Measurements from ENCODE around the gene P2RY10.

Gene P2RY10

DNA sequence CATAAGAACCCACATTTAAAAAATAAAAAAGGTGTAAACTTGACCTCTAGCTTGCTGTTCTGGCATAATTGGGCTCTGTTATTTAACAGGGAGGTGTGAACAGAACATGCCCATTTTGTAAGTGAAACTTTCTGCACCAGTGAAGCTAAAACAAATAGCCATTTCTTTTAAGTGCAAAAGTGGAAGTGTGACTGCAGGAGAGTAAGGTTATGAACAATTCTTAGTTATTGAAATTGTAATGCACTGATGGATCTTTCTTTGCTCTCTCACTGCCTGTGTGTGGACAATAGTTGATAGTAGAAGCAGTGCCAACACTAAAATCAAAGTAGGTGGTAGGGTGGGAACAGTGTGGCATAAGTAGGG, 12.6 kb downstream of the P2RY10 start:
- no peaks in the 10 kb centered on the region for H3K27me3 ChIP-seq (ENCODE audit: insufficient read depth, poor library complexity, severe bottlenecking)
- H3K27ac ChIP-seq (replicated peaks): no peak overlapping the region
- DNase-seq (ENCODE audit: low read depth in 1 of 2, low spot score in 1 of 2): no peak
- H3K4me3 ChIP-seq (replicated peaks; ENCODE audit: insufficient read depth, low read length): no peak overlapping the region
- TF ChIP-seq, protein P1, sequence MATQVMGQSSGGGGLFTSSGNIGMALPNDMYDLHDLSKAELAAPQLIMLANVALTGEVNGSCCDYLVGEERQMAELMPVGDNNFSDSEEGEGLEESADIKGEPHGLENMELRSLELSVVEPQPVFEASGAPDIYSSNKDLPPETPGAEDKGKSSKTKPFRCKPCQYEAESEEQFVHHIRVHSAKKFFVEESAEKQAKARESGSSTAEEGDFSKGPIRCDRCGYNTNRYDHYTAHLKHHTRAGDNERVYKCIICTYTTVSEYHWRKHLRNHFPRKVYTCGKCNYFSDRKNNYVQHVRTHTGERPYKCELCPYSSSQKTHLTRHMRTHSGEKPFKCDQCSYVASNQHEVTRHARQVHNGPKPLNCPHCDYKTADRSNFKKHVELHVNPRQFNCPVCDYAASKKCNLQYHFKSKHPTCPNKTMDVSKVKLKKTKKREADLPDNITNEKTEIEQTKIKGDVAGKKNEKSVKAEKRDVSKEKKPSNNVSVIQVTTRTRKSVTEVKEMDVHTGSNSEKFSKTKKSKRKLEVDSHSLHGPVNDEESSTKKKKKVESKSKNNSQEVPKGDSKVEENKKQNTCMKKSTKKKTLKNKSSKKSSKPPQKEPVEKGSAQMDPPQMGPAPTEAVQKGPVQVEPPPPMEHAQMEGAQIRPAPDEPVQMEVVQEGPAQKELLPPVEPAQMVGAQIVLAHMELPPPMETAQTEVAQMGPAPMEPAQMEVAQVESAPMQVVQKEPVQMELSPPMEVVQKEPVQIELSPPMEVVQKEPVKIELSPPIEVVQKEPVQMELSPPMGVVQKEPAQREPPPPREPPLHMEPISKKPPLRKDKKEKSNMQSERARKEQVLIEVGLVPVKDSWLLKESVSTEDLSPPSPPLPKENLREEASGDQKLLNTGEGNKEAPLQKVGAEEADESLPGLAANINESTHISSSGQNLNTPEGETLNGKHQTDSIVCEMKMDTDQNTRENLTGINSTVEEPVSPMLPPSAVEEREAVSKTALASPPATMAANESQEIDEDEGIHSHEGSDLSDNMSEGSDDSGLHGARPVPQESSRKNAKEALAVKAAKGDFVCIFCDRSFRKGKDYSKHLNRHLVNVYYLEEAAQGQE (IDR thresholded peaks at IDR 0.05; ENCODE audit: insufficient replicate concordance, low read depth): no peak
- TF ChIP-seq SPI1 (IDR thresholded peaks at IDR 0.05; ENCODE audit: borderline replicate concordance, low read depth) (no peak), GABPA (IDR thresholded peaks at IDR 0.05; ENCODE audit: low read depth) (no peak), POLR2AphosphoS5 (IDR thresholded peaks at IDR 0.05; ENCODE audit: low read depth) (no peak)
- TF ChIP-seq, protein P2, sequence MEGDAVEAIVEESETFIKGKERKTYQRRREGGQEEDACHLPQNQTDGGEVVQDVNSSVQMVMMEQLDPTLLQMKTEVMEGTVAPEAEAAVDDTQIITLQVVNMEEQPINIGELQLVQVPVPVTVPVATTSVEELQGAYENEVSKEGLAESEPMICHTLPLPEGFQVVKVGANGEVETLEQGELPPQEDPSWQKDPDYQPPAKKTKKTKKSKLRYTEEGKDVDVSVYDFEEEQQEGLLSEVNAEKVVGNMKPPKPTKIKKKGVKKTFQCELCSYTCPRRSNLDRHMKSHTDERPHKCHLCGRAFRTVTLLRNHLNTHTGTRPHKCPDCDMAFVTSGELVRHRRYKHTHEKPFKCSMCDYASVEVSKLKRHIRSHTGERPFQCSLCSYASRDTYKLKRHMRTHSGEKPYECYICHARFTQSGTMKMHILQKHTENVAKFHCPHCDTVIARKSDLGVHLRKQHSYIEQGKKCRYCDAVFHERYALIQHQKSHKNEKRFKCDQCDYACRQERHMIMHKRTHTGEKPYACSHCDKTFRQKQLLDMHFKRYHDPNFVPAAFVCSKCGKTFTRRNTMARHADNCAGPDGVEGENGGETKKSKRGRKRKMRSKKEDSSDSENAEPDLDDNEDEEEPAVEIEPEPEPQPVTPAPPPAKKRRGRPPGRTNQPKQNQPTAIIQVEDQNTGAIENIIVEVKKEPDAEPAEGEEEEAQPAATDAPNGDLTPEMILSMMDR (IDR thresholded peaks at IDR 0.05; ENCODE audit: insufficient read depth, low read length): no peak

DNA sequence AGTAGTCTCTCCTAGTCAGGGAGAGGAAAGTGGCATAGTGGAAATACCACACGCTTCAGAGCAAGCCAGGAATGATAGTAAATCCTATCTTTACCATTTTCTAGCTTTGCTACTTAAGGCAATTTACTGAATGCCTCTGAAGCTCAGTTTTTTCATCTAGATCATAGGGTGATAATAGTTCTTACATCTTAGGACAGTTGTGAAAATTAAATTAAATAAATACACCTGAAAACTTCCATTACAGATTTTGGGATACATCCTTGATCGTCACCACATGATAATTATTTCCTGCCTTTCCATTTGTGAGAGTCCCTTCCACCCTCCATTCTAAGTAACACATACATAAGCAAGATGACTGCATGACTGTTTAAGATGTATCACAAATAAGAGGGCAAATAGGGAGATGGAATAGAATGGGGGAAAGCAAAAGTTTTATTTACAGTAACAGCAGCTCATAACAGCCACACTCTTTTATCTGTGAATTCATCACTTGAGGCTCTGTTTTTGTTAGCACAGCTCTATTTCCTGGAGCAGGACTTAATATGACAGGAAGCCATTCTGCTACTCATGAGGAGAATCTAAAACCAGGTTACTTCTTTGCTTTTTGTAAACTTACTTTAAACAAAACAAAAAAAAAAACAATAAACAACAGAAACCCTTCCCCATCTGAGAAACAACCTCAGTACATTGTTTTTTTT, 13.4 kb downstream of the P2RY10 start:
- Histone ChIP-seq H3K27me3 (ENCODE audit: insufficient read depth, poor library complexity, severe bottlenecking) (no peaks in the 10 kb centered on the region), H3K4me3 (replicated peaks; ENCODE audit: insufficient read depth, low read length) (no peak overlapping the region), H3K27ac (replicated peaks) (no peak overlapping the region)
- TF ChIP-seq, protein P2 (IDR thresholded peaks at IDR 0.05; ENCODE audit: insufficient read depth, low read length): no peak
- TF ChIP-seq GABPA (IDR thresholded peaks at IDR 0.05; ENCODE audit: low read depth) (no peak), POLR2AphosphoS5 (IDR thresholded peaks at IDR 0.05; ENCODE audit: low read depth) (no peak), SPI1 (IDR thresholded peaks at IDR 0.05; ENCODE audit: borderline replicate concordance, low read depth) (no peak)
- TF ChIP-seq, protein P1 (IDR thresholded peaks at IDR 0.05; ENCODE audit: insufficient replicate concordance, low read depth): no peak
- DNase-seq (ENCODE audit: low read depth in 1 of 2, low spot score in 1 of 2): no peak

DNA sequence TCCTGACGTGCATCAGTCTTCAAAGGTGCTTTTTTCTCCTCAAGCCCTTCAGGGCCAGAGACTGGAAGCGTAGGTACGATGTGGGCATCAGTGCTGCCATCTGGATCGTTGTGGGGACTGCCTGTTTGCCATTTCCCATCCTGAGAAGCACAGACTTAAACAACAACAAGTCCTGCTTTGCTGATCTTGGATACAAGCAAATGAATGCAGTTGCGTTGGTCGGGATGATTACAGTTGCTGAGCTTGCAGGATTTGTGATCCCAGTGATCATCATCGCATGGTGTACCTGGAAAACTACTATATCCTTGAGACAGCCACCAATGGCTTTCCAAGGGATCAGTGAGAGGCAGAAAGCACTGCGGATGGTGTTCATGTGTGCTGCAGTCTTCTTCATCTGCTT, 15.7 kb downstream of the P2RY10 start:
- Histone ChIP-seq H3K27me3 (ENCODE audit: insufficient read depth, poor library complexity, severe bottlenecking) (no peaks in the 10 kb centered on the region), H3K4me3 (replicated peaks; ENCODE audit: insufficient read depth, low read length) (no peak overlapping the region), H3K27ac (replicated peaks) (no peak overlapping the region)
- no peak for TF ChIP-seq POLR2AphosphoS5 (IDR thresholded peaks at IDR 0.05; ENCODE audit: low read depth)
- TF ChIP-seq, protein P2 (IDR thresholded peaks at IDR 0.05; ENCODE audit: insufficient read depth, low read length): no peak
- no peak for DNase-seq (ENCODE audit: low read depth in 1 of 2, low spot score in 1 of 2)

DNA sequence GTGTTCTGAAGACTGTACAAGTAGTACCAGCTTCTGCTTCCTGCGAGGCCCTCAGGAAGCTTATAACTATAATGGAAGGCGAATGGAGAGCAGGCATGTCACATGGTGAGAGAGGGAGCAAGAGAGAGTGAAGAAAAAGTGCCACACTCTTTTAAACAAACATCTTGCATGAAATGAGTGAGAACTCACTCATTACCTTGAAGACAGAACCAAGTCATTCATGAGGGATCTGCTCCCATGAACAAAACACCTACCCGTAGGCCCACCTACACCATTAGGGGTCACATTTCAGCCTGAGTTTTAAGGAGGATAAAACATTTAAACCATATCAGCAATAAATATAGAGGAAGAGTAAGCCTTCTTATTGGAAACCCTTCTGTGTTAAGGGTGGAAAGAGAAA, 19.4 kb downstream of the P2RY10 start:
- TF ChIP-seq SPI1 (IDR thresholded peaks at IDR 0.05; ENCODE audit: borderline replicate concordance, low read depth) (no peak), POLR2AphosphoS5 (IDR thresholded peaks at IDR 0.05; ENCODE audit: low read depth) (no peak)
- TF ChIP-seq, protein P2 (IDR thresholded peaks at IDR 0.05; ENCODE audit: insufficient read depth, low read length): no peak
- no peak overlapping the region for H3K27ac ChIP-seq (replicated peaks)
- no peaks in the 10 kb centered on the region for H3K27me3 ChIP-seq (ENCODE audit: insufficient read depth, poor library complexity, severe bottlenecking)
- no peak overlapping the region for H3K4me3 ChIP-seq (replicated peaks; ENCODE audit: insufficient read depth, low read length)
- no peak for DNase-seq (ENCODE audit: low read depth in 1 of 2, low spot score in 1 of 2)
